ENCODE data around the gene KCNK3.

The KCNK3 gene

DNA sequence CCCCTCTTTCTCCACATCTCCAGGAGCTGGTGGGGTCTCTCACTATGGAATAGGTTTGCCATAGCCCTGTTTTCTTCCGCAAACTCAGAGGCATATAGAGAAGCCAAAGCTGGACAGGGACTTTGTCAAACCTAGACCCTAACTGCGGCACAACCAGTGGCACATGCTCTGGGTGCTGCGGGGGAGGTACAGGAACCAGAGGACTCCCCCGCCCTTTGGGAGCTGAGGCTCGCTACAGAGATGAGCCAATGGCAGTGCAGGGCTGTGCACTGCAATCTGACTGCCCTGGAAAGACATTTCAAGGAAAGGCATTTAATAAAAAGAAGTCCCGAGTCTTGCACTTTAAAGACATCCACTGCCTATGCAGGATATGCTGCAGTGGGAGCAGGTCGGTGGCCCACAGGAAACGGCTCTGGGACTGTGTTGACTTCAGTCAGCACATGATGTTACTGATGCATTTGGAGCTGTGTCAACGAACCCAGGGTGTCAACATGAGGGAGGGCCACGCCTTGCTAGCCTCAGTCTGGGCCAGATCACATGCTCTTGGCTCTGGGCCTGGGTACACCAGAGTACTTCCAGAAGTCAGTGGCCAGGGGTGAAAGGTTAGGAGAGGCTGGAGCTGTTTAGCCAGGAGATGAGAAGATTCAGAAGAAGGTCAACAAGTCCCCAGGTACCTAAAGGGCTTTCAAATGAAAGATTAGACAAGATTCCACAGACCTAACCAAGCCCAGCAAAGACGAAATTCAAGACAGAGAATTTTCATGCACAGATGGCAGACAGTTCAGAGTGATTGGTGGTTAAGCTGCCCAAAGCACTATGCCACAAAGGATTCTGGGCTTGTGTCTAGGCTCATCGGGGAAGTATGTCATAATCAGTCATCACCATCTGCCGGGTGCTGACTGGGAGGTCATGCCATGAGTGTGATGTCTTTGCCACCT is 79.8 kb downstream of the KCNK3 start:
- TF ChIP-seq GABPA (IDR thresholded peaks at IDR 0.05; ENCODE audit: low read depth) (no peak), SPI1 (IDR thresholded peaks at IDR 0.05; ENCODE audit: borderline replicate concordance, low read depth) (no peak), POLR2AphosphoS5 (IDR thresholded peaks at IDR 0.05; ENCODE audit: low read depth) (peak; percentile 75)
- TF ChIP-seq, protein P1, sequence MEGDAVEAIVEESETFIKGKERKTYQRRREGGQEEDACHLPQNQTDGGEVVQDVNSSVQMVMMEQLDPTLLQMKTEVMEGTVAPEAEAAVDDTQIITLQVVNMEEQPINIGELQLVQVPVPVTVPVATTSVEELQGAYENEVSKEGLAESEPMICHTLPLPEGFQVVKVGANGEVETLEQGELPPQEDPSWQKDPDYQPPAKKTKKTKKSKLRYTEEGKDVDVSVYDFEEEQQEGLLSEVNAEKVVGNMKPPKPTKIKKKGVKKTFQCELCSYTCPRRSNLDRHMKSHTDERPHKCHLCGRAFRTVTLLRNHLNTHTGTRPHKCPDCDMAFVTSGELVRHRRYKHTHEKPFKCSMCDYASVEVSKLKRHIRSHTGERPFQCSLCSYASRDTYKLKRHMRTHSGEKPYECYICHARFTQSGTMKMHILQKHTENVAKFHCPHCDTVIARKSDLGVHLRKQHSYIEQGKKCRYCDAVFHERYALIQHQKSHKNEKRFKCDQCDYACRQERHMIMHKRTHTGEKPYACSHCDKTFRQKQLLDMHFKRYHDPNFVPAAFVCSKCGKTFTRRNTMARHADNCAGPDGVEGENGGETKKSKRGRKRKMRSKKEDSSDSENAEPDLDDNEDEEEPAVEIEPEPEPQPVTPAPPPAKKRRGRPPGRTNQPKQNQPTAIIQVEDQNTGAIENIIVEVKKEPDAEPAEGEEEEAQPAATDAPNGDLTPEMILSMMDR (IDR thresholded peaks at IDR 0.05; ENCODE audit: insufficient read depth, low read length): no peak
- TF ChIP-seq, protein P2, sequence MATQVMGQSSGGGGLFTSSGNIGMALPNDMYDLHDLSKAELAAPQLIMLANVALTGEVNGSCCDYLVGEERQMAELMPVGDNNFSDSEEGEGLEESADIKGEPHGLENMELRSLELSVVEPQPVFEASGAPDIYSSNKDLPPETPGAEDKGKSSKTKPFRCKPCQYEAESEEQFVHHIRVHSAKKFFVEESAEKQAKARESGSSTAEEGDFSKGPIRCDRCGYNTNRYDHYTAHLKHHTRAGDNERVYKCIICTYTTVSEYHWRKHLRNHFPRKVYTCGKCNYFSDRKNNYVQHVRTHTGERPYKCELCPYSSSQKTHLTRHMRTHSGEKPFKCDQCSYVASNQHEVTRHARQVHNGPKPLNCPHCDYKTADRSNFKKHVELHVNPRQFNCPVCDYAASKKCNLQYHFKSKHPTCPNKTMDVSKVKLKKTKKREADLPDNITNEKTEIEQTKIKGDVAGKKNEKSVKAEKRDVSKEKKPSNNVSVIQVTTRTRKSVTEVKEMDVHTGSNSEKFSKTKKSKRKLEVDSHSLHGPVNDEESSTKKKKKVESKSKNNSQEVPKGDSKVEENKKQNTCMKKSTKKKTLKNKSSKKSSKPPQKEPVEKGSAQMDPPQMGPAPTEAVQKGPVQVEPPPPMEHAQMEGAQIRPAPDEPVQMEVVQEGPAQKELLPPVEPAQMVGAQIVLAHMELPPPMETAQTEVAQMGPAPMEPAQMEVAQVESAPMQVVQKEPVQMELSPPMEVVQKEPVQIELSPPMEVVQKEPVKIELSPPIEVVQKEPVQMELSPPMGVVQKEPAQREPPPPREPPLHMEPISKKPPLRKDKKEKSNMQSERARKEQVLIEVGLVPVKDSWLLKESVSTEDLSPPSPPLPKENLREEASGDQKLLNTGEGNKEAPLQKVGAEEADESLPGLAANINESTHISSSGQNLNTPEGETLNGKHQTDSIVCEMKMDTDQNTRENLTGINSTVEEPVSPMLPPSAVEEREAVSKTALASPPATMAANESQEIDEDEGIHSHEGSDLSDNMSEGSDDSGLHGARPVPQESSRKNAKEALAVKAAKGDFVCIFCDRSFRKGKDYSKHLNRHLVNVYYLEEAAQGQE (IDR thresholded peaks at IDR 0.05; ENCODE audit: insufficient replicate concordance, low read depth): no peak
- H3K27me3 ChIP-seq (ENCODE audit: insufficient read depth, poor library complexity, severe bottlenecking): no peaks in the 10 kb centered on the region
- DNase-seq (ENCODE audit: low read depth in 1 of 2, low spot score in 1 of 2): peak in 1 of 2 experiments; percentile 78
- H3K4me3 ChIP-seq (replicated peaks; ENCODE audit: insufficient read depth, low read length): no peak overlapping the region
- H3K27ac ChIP-seq (replicated peaks): peak overlapping the region; percentile 12; the same call in 1 of the 2 replicates

DNA sequence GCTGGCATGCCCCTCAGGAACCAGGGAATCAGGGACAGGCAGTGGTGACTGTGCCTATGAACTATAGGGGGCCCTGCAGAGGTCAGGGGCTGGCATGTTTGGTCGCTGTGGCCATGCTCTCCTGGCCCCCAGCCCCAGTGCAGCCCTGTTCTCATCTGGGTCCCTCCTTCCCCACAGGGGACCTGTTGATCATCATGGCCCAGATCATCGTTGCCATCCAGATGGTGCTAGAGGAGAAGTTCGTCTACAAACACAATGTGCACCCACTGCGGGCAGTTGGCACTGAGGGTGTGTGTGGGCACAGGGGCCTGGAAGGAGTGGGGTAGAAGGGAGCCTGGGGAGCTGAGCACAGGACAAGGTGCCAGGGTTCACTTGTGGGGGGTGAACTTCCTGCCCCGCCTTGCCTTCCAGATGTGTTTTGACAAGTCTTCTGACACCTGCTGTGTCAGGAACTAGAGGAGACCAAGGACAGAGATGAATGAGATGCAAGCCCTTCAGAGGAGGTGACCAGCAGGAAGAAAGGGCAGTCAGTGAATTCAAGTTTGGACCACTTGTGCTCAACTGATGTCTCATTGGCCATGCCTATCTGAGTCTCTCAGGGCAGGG is 83.8 kb downstream of the KCNK3 start:
- no peak for DNase-seq (ENCODE audit: low read depth in 1 of 2, low spot score in 1 of 2)
- TF ChIP-seq, protein P1 (IDR thresholded peaks at IDR 0.05; ENCODE audit: insufficient read depth, low read length): no peak
- TF ChIP-seq SPI1 (IDR thresholded peaks at IDR 0.05; ENCODE audit: borderline replicate concordance, low read depth) (no peak), POLR2AphosphoS5 (IDR thresholded peaks at IDR 0.05; ENCODE audit: low read depth) (no peak), GABPA (IDR thresholded peaks at IDR 0.05; ENCODE audit: low read depth) (no peak)
- TF ChIP-seq, protein P2 (IDR thresholded peaks at IDR 0.05; ENCODE audit: insufficient replicate concordance, low read depth): no peak
- Histone ChIP-seq H3K27ac (replicated peaks) (no peak overlapping the region), H3K27me3 (ENCODE audit: insufficient read depth, poor library complexity, severe bottlenecking) (no peaks in the 10 kb centered on the region), H3K4me3 (replicated peaks; ENCODE audit: insufficient read depth, low read length) (no peak overlapping the region)

DNA sequence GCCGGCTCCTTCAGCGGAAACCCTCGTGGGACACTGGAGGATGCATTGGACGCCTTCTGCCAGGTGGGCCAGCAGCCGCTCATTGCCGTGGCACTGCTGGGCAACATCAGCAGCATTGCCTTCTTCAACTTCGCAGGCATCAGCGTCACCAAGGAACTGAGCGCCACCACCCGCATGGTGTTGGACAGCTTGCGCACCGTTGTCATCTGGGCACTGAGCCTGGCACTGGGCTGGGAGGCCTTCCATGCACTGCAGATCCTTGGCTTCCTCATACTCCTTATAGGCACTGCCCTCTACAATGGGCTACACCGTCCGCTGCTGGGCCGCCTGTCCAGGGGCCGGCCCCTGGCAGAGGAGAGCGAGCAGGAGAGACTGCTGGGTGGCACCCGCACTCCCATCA is 85.6 kb downstream of the KCNK3 start:
- TF ChIP-seq POLR2AphosphoS5 (IDR thresholded peaks at IDR 0.05; ENCODE audit: low read depth): no peak
- TF ChIP-seq, protein P2 (IDR thresholded peaks at IDR 0.05; ENCODE audit: insufficient replicate concordance, low read depth): no peak
- no peak for TF ChIP-seq GABPA (IDR thresholded peaks at IDR 0.05; ENCODE audit: low read depth)
- TF ChIP-seq, protein P1 (IDR thresholded peaks at IDR 0.05; ENCODE audit: insufficient read depth, low read length): no peak
- TF ChIP-seq SPI1 (IDR thresholded peaks at IDR 0.05; ENCODE audit: borderline replicate concordance, low read depth): no peak
- H3K4me3 ChIP-seq (replicated peaks; ENCODE audit: insufficient read depth, low read length): no peak overlapping the region
- no peaks in the 10 kb centered on the region for H3K27me3 ChIP-seq (ENCODE audit: insufficient read depth, poor library complexity, severe bottlenecking)
- no peak overlapping the region for H3K27ac ChIP-seq (replicated peaks)
- no peak for DNase-seq (ENCODE audit: low read depth in 1 of 2, low spot score in 1 of 2)

Measured in HL-60 (cell line).